ENCODE measurements around the gene KRT77.

GRCh38 chr12:52703878-52704277 lies 554 bp upstream of the KRT77 start:
- TF ChIP-seq CTCF (IDR thresholded peaks at IDR 0.05) (no peak), EP300 (IDR thresholded peaks at IDR 0.05) (no peak)

Data from gastroesophageal sphincter (tissue), 3 donors.